Mononuclear cell (primary cell): ENCODE results near the gene JAML. TPM values are rescaled to one million over a fixed set of nuclear protein-coding genes. Genes with fewer than 3 reads are reported as not detected.

ENCODE experiments used
- H3K27me3 ChIP-seq: 2 replicates; pipeline ENCODE4 v1.6.0; 2011; ENCODE audit warnings: low read length, control low read depth; ENCODE audit not compliant: insufficient read depth
- H3K4me1 ChIP-seq: 2 replicates; pipeline ENCODE4 v1.5.1; 2011; ENCODE audit warnings: mild to moderate bottlenecking, low read length, control low read depth; ENCODE audit not compliant: insufficient read depth
- H3K4me3 ChIP-seq: 2 replicates; pipeline ENCODE4 v1.5.1; 2011; ENCODE audit warnings: mild to moderate bottlenecking, low read length, moderate library complexity
- H3K9me3 ChIP-seq: 2 replicates; pipeline ENCODE4 v1.5.1; 2011; ENCODE audit warnings: low read depth, mild to moderate bottlenecking, control low read depth, low read length
- total RNA-seq: library from RNA; depleted of rRNA; stranded (reverse); fragments of >200 nt; gene quantifications from one replicate; pipeline ENCODE4 v1.2.3, GENCODE V29; 2012

JAML gene
- total RNA-seq, 1 donor: 90.4 TPM

DNA sequence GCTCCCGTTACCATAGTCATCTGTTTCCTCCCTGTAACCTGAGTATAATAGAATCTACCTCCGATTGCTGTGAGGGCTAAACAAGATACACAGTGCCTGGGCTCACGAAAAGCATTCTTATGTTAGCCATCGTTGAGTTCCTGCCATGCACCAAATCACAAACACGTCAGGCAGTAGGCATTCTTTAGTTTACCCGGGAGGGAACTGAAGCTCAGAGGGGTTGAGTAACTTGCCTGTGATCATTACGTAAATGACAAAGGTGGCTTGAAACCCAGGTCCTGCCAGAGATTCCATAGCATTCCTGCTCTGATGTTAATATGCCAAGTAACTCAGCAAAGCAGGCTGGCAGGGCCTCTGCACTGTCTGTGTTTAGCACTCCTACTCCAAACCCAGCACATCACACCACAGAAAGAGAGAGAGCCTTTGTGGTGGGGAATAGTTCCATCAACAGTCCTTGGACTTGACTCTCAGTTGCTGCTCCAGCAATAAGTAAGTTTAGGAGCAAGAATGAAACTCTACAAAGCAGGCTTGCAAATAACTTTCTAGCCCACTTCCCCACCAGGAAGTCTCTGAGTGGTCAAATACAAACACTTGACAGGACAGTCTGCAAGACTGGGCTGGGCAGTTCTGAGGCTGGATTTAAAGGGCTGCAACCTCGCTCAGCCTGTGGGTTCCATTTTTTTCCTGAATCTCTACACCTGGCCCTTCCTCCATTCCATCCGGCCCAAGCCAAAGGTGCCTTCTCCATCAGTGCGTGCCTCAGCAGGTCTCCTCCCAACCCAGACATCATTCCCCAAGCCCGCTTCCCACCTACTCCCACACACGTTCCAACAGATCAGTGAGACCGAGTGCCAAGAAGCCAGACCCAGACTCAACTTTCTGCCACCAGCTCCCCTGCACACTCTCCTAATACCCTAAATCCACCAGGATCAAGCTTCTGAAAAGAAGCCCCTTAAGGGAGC, 49.5 kb downstream of the JAML start:
- no peak overlapping the region for H3K4me3 ChIP-seq
- no peaks in the 10 kb centered on the region for H3K27me3 ChIP-seq
- peaks cover 22% of the 10 kb centered on the region for H3K4me1 ChIP-seq
- H3K9me3 ChIP-seq: no peaks in the 10 kb centered on the region

DNA sequence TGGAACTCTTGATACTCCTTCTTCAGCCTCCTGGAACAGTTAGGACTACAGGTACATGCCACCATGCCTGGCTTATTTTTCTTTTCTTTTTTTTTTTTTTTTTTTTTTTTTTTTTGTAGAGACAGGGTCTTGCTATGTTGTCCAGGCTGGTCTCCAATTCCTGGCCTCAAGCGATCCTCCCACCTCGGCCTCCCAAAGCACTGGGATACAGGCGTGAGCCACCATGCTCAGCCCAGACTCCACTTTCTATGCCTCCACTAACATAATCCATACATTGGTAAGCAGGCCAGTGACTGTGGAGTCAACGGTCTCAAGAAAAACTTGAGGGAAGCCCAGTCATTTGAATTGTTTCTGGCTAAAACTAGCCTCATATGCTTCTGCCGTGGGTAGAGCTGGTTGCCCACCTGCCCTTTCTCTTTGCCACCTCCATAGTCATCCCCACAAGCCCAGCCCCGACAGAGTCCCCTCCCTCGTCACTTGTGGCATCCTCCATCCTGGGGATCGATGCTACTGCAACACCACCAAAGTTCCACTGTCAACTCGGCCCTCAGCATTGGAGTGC, 50.7 kb downstream of the JAML start:
- Histone ChIP-seq H3K4me3 (no peak overlapping the region), H3K4me1 (peaks cover 17% of the 10 kb centered on the region), H3K9me3 (no peaks in the 10 kb centered on the region), H3K27me3 (no peaks in the 10 kb centered on the region)

DNA sequence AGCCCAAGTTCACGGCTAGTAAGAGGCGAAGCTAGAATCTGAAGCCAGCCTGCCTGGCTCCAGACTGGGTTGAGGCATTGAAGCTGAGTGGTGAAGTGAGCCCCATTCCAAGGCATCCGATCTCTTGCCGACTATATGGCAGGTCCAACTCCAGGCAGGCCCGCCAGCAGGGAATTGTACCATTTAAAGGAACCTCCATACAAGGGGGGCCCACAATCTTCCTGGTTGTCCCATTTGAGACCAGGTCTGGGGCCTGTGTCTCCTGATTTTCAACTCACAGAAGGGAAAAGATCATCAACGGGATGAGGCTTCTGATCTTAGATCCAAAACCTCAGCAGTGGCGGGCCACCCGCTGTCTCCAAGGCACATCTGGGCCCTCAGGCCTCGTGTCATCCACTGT, 52.5 kb downstream of the JAML start:
- Histone ChIP-seq H3K4me1 (peaks cover 17% of the 10 kb centered on the region), H3K9me3 (no peaks in the 10 kb centered on the region), H3K27me3 (no peaks in the 10 kb centered on the region), H3K4me3 (no peak overlapping the region)

DNA sequence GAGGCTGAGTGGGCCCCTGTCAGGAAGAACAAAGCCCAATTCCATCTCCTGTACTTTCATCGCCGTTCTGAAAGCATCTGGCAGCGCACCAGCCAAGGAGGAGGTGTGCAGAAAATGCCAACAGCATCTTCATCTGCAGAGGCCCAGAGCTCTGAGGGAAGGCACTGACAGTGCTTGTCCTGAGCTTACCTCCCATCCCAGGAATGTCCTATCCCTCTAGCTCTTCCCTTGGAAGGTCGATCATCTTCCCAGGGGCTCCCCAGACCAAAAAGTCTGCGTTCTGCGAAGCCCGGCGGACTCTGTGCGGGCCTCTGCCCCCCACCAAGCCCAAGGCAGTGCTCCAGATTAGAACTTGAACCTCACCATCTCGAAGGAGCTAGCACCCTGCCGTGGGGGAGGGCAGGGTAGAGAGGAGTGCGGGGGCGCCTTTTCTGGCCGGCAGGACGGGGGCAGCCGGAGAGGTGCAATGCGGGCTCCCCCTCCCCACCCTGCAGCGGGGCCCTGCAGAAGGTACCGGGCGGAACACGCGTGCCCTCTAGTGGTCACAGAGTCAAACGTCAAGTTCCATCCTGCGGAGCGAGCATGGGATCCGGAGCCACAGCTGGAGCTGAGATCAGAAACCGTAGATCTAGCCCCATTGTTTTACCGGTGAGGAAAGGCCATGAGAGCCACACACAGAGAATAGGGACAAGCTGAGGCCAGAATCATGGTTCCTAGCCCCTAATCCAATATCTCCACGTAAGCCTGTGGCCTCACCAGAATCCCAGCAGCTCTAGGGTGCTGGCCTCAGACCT, 53.3 kb downstream of the JAML start:
- peaks cover 17% of the 10 kb centered on the region for H3K4me1 ChIP-seq
- no peaks in the 10 kb centered on the region for H3K9me3 ChIP-seq
- no peak overlapping the region for H3K4me3 ChIP-seq
- no peaks in the 10 kb centered on the region for H3K27me3 ChIP-seq

DNA sequence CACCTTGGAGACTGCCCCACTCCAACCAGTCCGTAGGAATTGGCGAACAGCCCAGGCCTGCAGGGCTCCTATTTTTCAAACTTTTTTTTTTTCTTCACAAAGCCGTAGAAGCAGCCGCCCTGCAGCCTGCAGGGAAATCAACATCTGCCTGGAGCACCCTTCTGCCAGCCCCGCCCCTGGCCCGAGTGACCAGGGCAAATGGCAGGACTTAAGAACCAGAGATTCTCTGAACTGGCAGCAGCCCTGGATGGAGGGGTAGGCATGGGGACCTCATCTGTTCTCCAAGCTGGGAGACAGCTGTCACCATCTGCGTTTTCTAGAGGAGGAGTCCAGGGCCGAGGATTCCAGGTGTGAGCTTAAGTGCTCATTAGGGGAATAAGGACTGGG, 53.9 kb downstream of the JAML start:
- no peaks in the 10 kb centered on the region for H3K27me3 ChIP-seq
- no peak overlapping the region for H3K4me3 ChIP-seq
- no peaks in the 10 kb centered on the region for H3K9me3 ChIP-seq
- H3K4me1 ChIP-seq: peaks cover 17% of the 10 kb centered on the region

DNA sequence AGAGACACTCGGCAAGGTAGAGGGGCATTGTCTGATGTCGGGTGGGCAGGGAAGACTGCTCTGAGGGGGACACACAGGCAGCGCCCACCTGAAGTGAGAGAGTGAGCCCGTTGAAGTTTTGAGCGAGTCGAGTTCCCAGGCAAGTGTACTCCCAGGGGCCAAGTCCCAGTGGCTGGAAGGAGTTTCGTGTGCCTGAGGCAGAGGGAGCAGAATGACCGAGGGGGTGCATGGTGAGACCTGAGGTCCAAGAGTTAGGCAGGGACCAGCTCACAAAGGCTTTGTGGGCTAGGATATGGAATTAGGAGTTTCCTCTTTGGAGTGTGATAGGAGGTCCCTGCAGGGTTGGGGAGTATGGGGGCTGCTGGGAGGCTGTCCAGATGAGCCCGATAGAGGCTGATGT, 54.6 kb downstream of the JAML start:
- no peaks in the 10 kb centered on the region for H3K27me3 ChIP-seq
- H3K9me3 ChIP-seq: no peaks in the 10 kb centered on the region
- peaks cover 16% of the 10 kb centered on the region for H3K4me1 ChIP-seq

DNA sequence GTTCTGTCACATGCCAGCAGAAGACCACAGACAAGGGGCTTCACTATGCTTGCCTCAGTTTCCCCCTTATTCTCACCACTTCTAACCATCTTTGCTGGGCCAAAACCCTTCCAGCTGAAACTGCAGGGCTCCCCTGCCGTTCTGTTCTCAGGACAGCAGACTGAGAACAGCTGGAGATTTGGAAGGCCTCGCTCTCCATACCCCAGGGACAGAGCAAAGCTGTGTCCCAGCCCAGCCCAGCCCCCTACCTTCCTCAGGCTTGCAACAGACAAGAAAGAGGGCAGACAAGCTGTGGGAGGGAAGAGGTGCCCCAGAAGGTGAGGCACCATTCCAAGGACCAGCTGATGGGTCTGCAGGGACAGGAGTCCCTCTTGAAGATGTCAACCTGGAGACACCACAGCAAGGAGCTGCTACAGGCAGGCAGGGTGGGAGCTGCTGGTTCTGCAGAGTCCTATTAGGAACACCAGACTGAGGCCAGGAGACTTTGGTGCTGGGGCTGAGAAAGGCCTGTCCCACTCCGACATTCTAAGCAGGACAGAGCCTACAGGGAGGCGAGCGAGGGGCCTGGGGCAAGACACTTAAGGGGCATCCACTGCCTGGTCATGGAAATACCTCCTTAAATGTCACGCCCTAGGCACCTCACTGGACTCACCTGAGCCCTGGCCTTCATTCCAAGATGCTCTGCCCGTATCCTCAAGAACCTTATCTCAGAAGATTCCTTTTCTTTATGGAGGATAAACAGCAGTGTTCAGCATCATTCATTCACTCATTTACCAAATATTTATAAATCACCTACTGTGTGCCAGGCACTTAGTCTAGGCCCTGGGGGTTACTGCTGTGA, 55.3 kb downstream of the JAML start:
- Histone ChIP-seq H3K4me3 (no peak overlapping the region), H3K9me3 (no peaks in the 10 kb centered on the region), H3K27me3 (no peaks in the 10 kb centered on the region), H3K4me1 (peaks cover 9% of the 10 kb centered on the region)

More for the DNA sequence above, 54.6 kb downstream of the JAML start:
- no peak overlapping the region for H3K4me3 ChIP-seq

DNA sequence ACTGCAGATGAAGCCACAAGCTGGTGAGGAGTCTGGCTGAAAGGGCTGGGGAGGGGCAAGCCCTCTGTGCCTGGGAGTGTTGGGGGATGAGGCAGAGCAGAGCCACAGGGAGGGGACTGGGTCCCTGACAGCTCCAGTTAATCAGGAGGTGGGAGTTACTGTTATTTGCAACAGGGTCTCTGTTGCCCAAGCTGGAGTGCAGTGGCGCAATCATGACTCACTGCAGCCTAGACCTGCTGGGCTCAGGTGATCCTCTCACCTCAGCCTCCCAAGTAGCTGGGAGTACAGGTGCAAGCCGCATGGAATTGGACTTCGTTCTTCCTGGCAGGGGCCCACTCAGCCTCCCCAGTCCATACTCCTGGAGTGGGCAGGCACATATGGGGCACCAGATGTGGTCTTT, 56.1 kb downstream of the JAML start:
- no peaks in the 10 kb centered on the region for H3K27me3 ChIP-seq
- H3K4me3 ChIP-seq: no peak overlapping the region
- peaks cover 7% of the 10 kb centered on the region for H3K4me1 ChIP-seq
- H3K9me3 ChIP-seq: no peaks in the 10 kb centered on the region

DNA sequence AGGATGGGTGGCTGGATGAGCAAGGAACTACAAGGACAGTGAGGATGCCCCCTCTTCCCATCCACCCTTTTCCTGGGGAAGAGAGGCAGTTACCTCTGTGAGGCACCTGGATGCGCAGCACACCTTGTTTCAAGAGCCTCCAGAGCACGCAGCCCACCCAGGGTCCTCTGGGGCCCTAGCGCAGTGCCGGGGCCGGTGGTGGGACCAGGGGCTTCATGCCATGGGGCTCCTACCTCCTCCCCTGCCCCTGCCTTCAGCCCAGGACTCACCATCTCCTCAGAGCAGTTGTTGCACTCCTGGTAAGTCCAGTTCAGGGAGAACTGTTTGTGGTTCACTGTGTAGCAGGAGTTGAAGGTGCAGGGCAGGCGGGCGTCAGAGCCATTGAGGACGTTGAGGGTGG, 56.5 kb downstream of the JAML start:
- Histone ChIP-seq H3K27me3 (no peaks in the 10 kb centered on the region), H3K9me3 (no peaks in the 10 kb centered on the region), H3K4me1 (peaks cover 7% of the 10 kb centered on the region), H3K4me3 (no peak overlapping the region)

DNA sequence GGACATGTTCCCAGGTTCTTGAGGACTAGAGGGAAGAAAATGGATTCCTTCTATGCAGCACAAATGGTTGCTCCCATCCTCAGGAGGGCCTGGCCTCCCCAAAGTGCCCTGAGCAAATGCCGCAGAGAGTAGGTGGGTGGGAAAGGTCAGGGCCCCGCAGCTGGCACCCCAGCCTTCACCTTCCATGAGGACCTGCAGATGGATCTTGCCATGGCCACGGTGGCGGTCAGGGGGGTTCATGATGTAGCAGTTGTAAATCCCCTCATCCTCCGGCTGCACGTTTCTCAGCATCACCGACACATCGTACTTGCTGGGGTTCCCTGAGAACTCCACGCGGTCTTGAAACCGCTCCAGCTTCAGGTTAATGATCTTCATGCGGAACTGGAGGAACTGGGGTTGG, 56.9 kb downstream of the JAML start:
- Histone ChIP-seq H3K4me3 (no peak overlapping the region), H3K9me3 (no peaks in the 10 kb centered on the region), H3K4me1 (peaks cover 7% of the 10 kb centered on the region), H3K27me3 (no peaks in the 10 kb centered on the region)

DNA sequence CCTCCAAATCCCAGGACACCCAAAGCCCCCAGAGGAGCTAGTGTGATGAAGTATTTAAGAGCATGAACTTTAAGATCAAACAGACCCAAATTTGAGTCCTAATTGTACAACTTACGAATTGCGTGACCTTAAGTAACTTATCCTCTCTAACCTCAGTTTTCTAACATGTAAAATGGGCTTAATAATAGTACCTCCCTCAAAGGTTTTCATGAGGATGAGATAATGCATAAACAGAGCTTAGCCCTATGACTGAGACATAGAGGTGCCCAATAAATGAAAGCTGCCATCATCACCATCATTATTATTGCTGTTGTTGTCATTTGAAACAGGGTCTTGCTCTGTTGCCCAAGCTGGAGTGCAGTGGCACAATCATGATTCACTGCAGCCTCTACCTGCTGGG, 57.6 kb downstream of the JAML start:
- H3K4me1 ChIP-seq: peaks cover 7% of the 10 kb centered on the region
- no peak overlapping the region for H3K4me3 ChIP-seq
- no peaks in the 10 kb centered on the region for H3K27me3 ChIP-seq
- no peaks in the 10 kb centered on the region for H3K9me3 ChIP-seq

DNA sequence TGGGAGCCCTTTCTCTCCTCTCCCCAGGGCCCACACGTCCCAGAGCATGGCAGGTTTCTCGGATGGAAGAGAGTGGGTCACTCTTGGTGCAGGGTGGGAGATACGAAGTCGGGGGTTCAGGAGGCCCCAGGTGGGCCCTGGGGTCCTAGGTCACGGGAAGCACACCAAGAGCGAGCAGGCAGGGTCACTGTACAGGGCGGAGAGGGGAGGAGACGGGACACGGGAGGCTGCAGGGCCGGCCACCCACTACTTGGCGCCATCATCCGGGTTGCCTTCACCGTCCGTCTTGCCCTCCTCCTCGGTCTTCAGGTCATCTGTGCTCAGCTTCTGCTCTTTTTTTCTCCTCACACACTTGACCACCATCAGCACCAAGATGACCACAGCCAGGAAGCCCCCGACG, 58.2 kb downstream of the JAML start:
- H3K9me3 ChIP-seq: no peaks in the 10 kb centered on the region
- no peaks in the 10 kb centered on the region for H3K27me3 ChIP-seq
- H3K4me1 ChIP-seq: peaks cover 4% of the 10 kb centered on the region
- H3K4me3 ChIP-seq: no peak overlapping the region

DNA sequence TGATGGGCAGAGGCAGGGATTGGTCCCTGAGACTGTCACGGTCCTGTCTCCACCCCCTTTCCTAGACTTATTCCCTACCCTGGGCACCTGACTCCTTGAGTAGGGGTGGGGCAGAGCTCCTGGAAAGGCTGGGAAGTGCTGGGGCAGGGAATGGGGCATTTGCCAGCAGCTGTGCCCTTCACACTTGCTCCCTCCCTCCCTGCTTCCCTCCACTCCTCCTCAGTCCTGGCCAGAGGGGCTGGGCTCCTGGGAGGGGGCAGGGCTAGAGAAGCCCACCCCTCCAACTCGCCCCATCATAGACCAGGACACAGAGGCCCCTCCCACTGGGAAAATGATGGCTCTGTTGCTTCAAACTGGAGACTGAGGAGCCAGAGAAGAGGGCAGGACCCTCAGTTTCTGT, 59.9 kb downstream of the JAML start:
- Histone ChIP-seq H3K4me3 (no peak overlapping the region), H3K27me3 (no peaks in the 10 kb centered on the region), H3K9me3 (no peaks in the 10 kb centered on the region), H3K4me1 (no peaks in the 10 kb centered on the region)

DNA sequence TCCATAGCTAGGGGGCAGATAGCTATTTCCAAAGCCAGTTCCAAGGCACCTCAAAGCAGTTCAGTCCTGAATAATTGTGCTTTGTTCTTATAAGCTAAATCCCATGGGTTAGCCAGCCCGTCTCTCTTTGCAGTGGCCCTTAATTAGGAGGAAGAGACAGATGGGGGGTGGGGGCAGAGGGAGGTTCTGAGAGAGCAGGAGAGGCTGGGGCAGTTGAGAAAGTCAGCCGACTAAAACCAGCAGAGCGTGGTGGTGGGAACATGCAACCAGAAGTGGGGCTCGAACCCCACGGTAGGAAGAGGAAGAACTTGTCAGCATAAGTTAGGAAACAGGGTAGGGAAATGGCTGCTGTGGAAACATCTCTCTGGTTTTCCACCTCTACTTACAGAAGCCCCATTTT, 61.3 kb downstream of the JAML start:
- Histone ChIP-seq H3K9me3 (no peaks in the 10 kb centered on the region), H3K4me3 (no peak overlapping the region), H3K27me3 (peaks cover 2% of the 10 kb centered on the region), H3K4me1 (no peaks in the 10 kb centered on the region)
